ENCODE results near the gene SURF4. TPM values are rescaled to one million over a fixed set of nuclear protein-coding genes. Genes with fewer than 3 reads are reported as not detected.

The SURF4 gene
- total RNA-seq, 2 donors from 2014 or later = 315 to 380 TPM

DNA sequence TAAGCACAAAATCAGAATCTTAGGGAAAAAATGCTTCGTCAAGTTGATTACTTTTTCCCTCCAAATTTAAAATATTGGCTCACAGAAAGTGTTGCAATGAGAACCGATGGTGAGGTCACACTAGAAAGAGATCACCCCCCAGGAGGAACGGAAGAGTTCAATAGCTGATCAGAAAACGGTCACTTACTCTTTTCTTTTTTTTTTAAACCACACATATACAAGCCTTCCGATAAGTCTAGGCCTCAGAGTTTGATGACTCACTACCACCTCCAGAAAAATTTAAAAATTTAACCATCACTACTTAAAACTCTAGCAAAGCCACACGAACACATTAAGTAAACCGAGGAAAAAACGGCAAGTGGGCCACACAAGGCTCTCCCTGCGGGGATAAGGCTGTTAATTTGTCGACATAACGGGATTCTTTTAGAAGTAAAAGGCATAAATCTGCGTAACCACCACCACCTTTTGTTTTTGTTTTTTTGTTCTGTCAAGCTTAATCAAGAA, 1.2 kb downstream of the SURF4 start:
- Mint-ChIP-seq H3K27ac (peak overlapping the region; percentile 92), H3K36me3 (ENCODE audit: low read depth) (peaks cover 56% of the 10 kb centered on the region), H3K4me1 (peaks cover 25% of the 10 kb centered on the region), H3K27me3 (no peaks in the 10 kb centered on the region), H3K9me3 (no peaks in the 10 kb centered on the region), H3K4me3 (peak overlapping the region; percentile 94)
- ATAC-seq (replicated peaks) = peak; percentile 27

DNA sequence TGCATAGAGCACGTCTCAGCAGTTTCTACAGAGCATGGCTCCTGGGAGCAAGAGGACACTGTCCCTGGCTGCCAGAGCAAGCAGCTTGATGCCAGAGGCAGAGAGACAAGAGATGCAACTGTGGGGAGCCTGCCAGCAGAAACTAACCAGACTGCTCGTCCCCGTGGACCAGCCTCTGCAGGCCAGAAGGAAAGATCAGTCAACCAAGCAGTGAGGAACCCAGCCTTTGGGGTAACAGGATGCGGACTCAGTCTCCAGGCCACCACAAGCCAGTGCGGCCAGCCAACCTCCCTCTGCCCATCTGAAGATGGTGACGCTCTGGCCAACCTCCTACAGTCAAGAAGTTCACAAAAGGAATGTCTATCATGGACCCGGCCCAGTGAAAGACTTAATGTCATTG, 3.7 kb downstream of the SURF4 start:
- no peaks in the 10 kb centered on the region for H3K27me3 Mint-ChIP-seq
- H3K4me3 Mint-ChIP-seq = peak overlapping the region; percentile 94
- H3K4me1 Mint-ChIP-seq = peaks cover 38% of the 10 kb centered on the region
- peak overlapping the region; percentile 92 for H3K27ac Mint-ChIP-seq
- peaks cover 81% of the 10 kb centered on the region for H3K36me3 Mint-ChIP-seq (ENCODE audit: low read depth)
- H3K9me3 Mint-ChIP-seq = no peaks in the 10 kb centered on the region
- ATAC-seq (replicated peaks) = no peak

DNA sequence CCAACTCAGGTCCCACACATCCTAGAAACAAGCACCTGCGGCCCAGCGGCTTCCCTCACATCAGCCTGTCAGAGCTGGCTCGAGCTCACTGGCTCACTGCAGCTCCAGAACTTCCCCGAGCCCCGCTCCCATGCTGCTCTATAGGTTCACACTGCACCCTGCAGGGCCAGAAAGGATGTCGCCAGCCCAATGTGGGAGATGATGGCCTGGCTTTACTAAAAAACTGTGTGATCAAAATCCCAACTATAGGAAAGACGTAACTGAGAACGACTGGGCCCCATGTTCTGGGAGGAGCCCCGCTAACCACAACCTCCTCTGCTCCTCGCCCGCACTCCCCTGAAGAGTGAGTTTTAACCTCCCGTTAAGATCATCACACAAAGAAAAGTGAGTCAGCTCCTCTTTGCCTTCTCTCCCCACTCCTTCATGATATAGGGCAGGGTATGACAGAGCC, 4.6 kb downstream of the SURF4 start:
- Mint-ChIP-seq H3K27me3 (no peaks in the 10 kb centered on the region), H3K36me3 (ENCODE audit: low read depth) (peaks cover 90% of the 10 kb centered on the region), H3K4me3 (peak overlapping the region; percentile 94), H3K4me1 (peaks cover 38% of the 10 kb centered on the region), H3K9me3 (no peaks in the 10 kb centered on the region), H3K27ac (peak overlapping the region; percentile 92)
- ATAC-seq (replicated peaks) = peak; percentile 73

DNA sequence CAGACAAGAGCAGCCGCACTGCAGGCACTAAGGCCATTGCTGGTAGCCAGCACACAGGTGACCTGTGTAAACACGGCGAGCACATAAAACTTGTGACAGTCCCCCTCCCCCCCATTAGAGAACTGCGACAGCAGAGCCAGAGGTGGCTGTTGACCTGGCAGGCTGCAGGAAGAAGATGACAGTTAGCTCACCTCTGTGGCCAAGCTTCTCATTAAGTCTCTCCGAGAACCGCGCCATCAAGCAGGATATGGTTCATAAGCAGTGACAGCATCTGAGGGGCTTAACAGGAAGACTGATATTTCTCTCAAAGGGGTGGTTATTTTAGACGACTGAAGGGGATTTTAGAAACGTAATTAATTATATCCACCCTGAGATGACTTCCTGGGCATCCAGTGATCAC, 5.2 kb downstream of the SURF4 start:
- no peaks in the 10 kb centered on the region for H3K9me3 Mint-ChIP-seq
- H3K4me1 Mint-ChIP-seq = peaks cover 38% of the 10 kb centered on the region
- peak; percentile 25 for ATAC-seq (replicated peaks)
- peak overlapping the region; percentile 94 for H3K4me3 Mint-ChIP-seq
- H3K27ac Mint-ChIP-seq = peak overlapping the region; percentile 92
- H3K36me3 Mint-ChIP-seq (ENCODE audit: low read depth) = peaks cover 96% of the 10 kb centered on the region
- H3K27me3 Mint-ChIP-seq = no peaks in the 10 kb centered on the region

DNA sequence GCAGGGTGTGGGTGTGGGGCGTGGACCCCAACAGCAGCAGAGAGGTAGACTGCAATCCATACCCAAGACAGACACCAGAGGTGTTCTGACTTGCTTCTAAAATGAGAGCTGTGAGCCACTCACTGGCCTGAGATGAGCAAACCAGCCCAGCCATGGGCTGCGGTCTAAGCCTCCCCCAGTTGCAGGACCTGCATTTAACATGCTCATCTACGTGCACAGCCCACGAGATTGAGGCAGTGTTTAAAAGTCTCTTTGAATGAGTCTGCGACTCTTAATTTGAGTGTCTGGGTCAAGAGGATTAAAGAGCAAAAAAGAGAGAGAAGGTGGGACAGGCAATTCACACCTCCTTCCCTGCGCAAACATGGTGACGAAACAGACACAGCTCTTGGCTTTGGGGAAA, 5.9 kb downstream of the SURF4 start:
- ATAC-seq (replicated peaks) = peak; percentile 54
- Mint-ChIP-seq H3K9me3 (no peaks in the 10 kb centered on the region), H3K27me3 (no peaks in the 10 kb centered on the region), H3K27ac (peak overlapping the region; percentile 92), H3K4me3 (peak overlapping the region; percentile 94), H3K4me1 (peaks cover 38% of the 10 kb centered on the region), H3K36me3 (ENCODE audit: low read depth) (peaks cover 99% of the 10 kb centered on the region)

DNA sequence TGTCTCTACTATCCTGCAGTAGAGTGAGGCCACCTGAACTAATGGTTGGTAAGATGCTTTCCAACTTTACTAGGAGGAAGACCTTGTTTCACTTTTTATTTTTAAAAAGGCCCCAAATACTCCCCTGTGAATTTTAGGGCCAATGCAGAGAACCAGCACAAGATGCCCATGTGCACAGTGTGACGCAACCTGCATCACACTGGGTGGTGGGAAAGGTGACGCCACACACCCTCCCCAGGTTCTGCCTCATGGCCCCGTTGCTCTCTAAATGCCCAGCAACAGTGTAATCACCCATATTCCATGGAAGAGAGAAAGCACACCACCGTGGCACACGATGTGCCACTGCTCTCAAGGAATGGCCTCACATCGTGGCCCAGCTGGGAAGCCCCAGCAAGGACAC, 6.4 kb downstream of the SURF4 start:
- peak overlapping the region; percentile 94 for H3K4me3 Mint-ChIP-seq
- ATAC-seq (replicated peaks) = no peak
- peaks cover 99% of the 10 kb centered on the region for H3K36me3 Mint-ChIP-seq (ENCODE audit: low read depth)
- peaks cover 38% of the 10 kb centered on the region for H3K4me1 Mint-ChIP-seq
- no peaks in the 10 kb centered on the region for H3K9me3 Mint-ChIP-seq
- peak overlapping the region; percentile 92 for H3K27ac Mint-ChIP-seq
- H3K27me3 Mint-ChIP-seq = no peaks in the 10 kb centered on the region

DNA sequence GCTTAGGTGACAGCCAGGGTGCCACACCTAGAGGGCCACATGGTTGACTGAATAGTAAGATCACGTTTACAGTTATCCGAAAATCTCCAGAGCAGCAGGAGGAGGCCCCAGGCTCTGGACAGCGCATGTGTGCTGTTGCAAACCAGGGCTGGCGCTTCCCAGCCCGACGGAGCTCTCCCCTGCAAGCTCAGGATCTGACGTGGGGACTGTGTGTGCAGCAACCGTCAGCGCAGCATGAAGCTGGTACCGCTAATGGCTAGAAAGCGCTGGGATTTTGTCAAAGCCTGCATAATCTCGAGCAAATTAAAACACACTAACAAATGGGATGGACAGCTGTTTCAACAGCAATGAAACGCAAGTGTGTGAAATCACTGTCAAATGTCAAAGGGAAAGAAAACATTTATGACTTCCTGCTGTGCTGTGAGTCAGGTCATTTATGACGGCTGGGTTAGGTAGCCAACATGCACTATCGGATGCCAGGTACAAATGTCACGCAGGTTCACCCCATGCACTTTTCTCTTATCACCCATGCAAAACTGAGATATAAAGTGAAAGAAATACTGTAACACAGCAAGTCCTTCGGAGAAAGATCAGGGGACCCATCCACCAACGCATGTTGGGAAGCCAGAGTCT, 7.5 kb downstream of the SURF4 start:
- Mint-ChIP-seq H3K4me1 (peaks cover 38% of the 10 kb centered on the region), H3K9me3 (no peaks in the 10 kb centered on the region), H3K27ac (peak overlapping the region; percentile 92), H3K36me3 (ENCODE audit: low read depth) (peaks cover 99% of the 10 kb centered on the region), H3K4me3 (peak overlapping the region; percentile 94), H3K27me3 (no peaks in the 10 kb centered on the region)
- no peak for ATAC-seq (replicated peaks)

DNA sequence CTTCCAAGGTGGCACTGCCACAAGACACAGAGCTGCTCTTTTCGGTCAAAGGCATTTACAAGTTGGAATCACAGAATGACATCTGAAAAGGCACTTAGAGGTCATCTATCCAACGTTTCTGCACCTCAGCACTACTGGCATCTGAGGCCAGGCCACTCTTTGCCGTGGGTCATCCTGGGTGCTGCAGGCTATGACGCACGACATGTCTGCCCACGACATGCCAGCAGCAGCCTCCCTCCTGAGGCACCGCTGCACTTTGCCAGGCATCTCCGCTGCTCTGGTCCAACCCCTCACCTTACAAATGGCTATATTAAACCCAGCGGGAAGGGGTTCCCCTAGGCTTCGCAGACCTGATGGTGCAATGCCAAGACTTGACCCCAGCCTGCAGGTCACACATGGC, 8.1 kb downstream of the SURF4 start:
- peak overlapping the region; percentile 94 for H3K4me3 Mint-ChIP-seq
- H3K9me3 Mint-ChIP-seq = no peaks in the 10 kb centered on the region
- peaks cover 99% of the 10 kb centered on the region for H3K36me3 Mint-ChIP-seq (ENCODE audit: low read depth)
- ATAC-seq (replicated peaks) = no peak
- no peak overlapping the region for H3K27ac Mint-ChIP-seq
- no peaks in the 10 kb centered on the region for H3K27me3 Mint-ChIP-seq
- peaks cover 36% of the 10 kb centered on the region for H3K4me1 Mint-ChIP-seq

DNA sequence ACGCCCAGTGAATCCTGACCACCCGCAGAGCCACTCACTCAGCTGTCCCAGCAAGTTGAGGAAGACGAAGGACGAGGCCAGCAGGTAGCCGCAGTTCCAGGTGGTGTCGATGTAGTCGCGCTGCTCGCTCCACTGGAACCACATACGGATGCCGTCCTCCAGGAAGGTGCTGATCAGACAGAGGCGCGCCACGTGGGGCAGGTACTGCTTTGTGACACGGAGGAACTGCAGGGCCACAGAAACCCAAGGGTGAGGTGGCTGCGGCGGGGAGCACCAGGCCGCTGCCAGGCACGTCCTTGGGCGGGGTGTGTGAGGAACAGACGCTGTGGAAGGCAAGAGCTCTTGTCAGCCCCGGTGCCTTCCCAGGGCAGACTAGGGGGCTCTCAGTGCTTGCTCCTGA, 8.6 kb downstream of the SURF4 start:
- peaks cover 31% of the 10 kb centered on the region for H3K4me1 Mint-ChIP-seq
- H3K36me3 Mint-ChIP-seq (ENCODE audit: low read depth) = peaks cover 99% of the 10 kb centered on the region
- H3K4me3 Mint-ChIP-seq = no peak overlapping the region
- no peaks in the 10 kb centered on the region for H3K27me3 Mint-ChIP-seq
- no peak for ATAC-seq (replicated peaks)
- no peak overlapping the region for H3K27ac Mint-ChIP-seq
- no peaks in the 10 kb centered on the region for H3K9me3 Mint-ChIP-seq

DNA sequence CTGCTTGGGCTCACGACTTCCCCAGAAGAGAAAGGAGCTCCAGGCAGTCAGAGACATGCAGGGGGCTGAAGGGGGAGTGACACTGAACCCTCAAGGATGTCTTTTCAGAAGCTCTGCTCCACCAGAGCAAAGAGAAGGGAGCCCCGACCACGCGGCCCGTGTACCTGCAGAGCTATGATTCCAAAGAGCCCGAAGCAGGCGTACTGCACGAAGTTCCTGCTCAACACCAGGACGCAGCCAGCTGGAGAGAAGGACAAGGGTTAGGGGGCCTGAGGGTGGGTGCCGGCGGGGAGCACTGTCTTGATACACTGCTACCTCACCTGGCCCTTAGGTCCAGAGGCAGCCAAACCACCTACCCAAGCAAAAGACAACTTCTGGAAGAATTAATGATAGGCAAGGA, 9.4 kb downstream of the SURF4 start:
- peaks cover 100% of the 10 kb centered on the region for H3K36me3 Mint-ChIP-seq (ENCODE audit: low read depth)
- no peaks in the 10 kb centered on the region for H3K27me3 Mint-ChIP-seq
- H3K4me1 Mint-ChIP-seq = peaks cover 37% of the 10 kb centered on the region
- no peak overlapping the region for H3K4me3 Mint-ChIP-seq
- no peak for ATAC-seq (replicated peaks)
- H3K27ac Mint-ChIP-seq = no peak overlapping the region
- H3K9me3 Mint-ChIP-seq = no peaks in the 10 kb centered on the region

DNA sequence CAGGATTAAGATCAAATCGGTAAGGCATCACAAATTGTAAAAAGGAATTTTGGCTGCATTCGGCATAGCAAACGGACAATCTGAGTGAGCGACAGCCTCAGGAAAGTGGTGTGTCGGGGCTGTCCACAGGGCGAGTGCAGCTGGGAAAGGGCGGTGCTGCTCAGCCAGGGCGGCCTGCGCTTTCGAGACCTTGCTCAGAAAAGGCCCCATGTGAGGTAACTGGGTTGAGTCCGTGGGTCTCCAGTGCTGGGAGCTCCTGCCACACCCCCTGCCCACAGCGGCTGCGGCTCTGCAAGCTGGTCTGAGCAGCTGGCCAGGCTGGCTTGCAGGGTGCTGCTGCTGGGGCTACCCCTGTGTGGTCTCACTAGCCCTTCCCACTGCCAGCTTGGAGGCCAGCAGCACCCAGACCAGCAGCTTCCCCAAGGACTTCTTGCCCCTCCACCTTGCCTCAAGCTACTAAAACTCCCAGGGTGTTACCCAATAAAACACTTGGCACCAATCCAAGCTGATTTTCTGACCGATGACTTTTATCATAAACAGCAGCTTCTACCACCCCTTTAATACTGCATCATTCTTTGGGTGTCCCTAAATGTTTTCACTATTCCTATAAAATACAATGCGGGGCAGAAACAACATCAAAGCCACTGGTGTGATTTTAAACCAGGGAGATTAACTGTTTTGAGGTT, 13.4 kb downstream of the SURF4 start:
- H3K4me1 Mint-ChIP-seq = peaks cover 35% of the 10 kb centered on the region
- H3K9me3 Mint-ChIP-seq = no peaks in the 10 kb centered on the region
- no peak overlapping the region for H3K4me3 Mint-ChIP-seq
- peak overlapping the region; percentile 55 for H3K27ac Mint-ChIP-seq
- ATAC-seq (replicated peaks) = no peak
- peaks cover 98% of the 10 kb centered on the region for H3K36me3 Mint-ChIP-seq (ENCODE audit: low read depth)
- no peaks in the 10 kb centered on the region for H3K27me3 Mint-ChIP-seq

DNA sequence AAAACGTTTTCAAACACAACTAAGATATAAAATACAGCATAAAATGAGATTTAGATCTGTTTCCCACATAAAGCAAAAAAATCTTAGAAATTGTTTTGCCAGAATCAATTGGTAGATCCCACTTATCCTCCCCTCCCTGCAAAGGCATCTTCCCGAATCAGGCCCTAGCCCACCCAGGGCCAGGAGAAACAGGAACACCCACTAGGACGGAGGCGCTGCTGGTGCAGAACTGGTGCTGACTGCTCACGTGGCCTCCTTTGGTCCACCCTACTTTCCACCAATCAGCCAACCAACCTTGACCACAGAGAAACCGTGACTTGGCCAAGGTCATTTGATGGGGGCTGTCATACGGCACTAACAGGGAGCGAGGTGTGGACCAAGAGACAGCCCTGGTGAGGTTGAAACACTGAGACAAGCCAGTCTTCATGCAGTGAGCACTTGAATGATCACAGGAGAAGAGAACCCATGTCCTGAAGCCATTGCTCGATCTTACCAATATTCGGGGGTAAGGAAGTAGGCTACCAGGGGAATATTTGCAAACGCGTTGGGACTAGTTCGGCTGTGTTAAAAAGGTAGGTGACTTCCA, 14.3 kb downstream of the SURF4 start:
- Mint-ChIP-seq H3K27ac (peak overlapping the region; percentile 55), H3K4me3 (peak overlapping the region; percentile 41), H3K36me3 (ENCODE audit: low read depth) (peaks cover 90% of the 10 kb centered on the region), H3K9me3 (no peaks in the 10 kb centered on the region), H3K4me1 (peaks cover 35% of the 10 kb centered on the region), H3K27me3 (no peaks in the 10 kb centered on the region)
- ATAC-seq (replicated peaks) = no peak

DNA sequence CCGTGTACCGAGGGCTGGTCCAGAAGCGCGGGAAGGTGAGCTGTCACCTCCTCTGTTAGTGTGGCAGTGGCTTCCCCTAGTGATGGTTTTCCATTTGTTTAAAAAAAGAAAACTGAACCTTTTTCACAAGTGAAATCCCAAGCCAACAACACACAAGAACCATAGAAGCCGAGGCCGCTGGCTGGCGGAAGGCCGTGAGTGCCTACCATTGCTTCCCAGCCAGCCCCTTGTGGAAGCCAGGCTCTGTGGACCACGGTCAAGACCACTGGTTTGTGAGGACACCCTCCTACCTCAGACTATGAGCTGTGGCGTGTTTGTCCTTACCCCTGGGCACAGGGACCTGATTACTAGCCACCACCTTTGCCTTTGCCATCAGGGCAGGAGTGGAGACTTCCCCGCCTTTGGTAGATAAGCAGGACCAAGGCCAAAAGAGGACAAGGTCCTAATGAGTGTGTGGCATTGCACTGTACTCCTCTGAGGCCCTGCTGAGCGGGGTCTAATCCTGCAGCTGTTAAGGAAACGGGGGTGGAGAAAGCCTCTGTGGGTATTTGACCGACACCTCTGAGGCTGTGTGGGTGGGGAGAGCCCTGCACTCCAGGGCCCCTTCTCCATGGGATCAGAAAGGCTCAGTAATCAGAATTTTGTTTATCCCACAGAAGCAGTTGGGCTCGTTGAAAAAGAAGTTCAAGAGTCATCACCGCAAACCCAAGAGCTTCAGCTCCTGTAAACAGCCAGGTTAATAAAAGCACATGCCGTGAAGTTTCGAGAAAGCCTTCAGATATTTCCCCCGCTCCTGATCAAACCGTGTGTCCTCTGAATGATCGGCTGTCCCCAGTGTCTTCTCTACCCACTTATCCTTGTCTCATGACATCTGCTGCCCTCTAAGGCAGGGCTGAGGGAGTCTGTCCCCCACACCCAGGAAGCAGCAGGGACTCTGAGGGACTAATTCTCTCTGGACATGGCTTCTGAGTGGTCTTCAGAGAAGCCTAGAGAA, 15.2 kb downstream of the SURF4 start:
- peaks cover 80% of the 10 kb centered on the region for H3K36me3 Mint-ChIP-seq (ENCODE audit: low read depth)
- H3K27me3 Mint-ChIP-seq = no peaks in the 10 kb centered on the region
- ATAC-seq (replicated peaks) = peak; percentile 20
- H3K9me3 Mint-ChIP-seq = no peaks in the 10 kb centered on the region
- H3K4me1 Mint-ChIP-seq = peaks cover 35% of the 10 kb centered on the region
- H3K27ac Mint-ChIP-seq = peak overlapping the region; percentile 55
- peak overlapping the region; percentile 41 for H3K4me3 Mint-ChIP-seq
